ENCODE measurements around the gene CXCR3. TPM values are rescaled to one million over a fixed set of nuclear protein-coding genes. Genes with fewer than 3 reads are reported as not detected.

The CXCR3 gene
- total RNA-seq, result not detected in 2 replicates

GRCh38 chrX:71618303-71618721, at the start of gene CXCR3:
TSS of gene CXCR3 (minus strand) at chrX:71618511. CDS start at chrX:71618449, 62 bp downstream.

GRCh38 chrX:71667328-71668247, 49.3 kb upstream of the CXCR3 start, which contains the start of gene LOC101059915:
TSS of gene LOC101059915 (plus strand) at chrX:71667546.

GRCh38 chrX:71578253-71579135, 39.8 kb downstream of the CXCR3 start, which contains the start of gene GCNA:
TSS of gene GCNA (plus strand) at chrX:71578437. CDS start at chrX:71580822, 2,385 bp downstream.

Other genes with a start within 250 kb of the CXCR3 start
- 113 and 128 TPM in 2 replicates for gene OGT, start 85.4 kb downstream of the CXCR3 start, total RNA-seq
- 2.9 and 3.1 TPM in 2 replicates for gene GCNA, start 40.1 kb downstream of the CXCR3 start, total RNA-seq
- gene CXorf49, start 99.8 kb upstream of the CXCR3 start, total RNA-seq, result not detected in 2 replicates
- gene CXorf49B, start 144.8 kb upstream of the CXCR3 start, total RNA-seq, result not detected in 2 replicates

All from smooth muscle cell of the pulmonary artery (primary cell).